Fibroblast of mammary gland (primary cell): ENCODE measurements around the gene SH3PXD2B.
A peak's percentile ranks its signal among the peaks of the same experiment; 100 is the strongest.

ENCODE experiments used
- DNase-seq: peaks from one replicate; pipeline ENCODE4 v3.0.0-alpha.2; 2010; ENCODE audit warnings: low read depth
- H3K4me3 ChIP-seq: 2 replicates; pipeline ENCODE4 v1.5.1; 2011; ENCODE audit warnings: low read depth, mild to moderate bottlenecking, low read length, moderate library complexity; ENCODE audit not compliant: control insufficient read depth
- CTCF ChIP-seq: conservative IDR thresholded peaks from 2 replicates; pipeline ENCODE4 v1.5.1; 2011; ENCODE audit warnings: low read depth, low read length, inconsistent platforms; ENCODE audit not compliant: control insufficient read depth, insufficient read depth

The SH3PXD2B gene

GRCh38 chr5:172315587-172316493 lies 138.5 kb downstream of the SH3PXD2B start:
- DNase-seq = no peak
- TF ChIP-seq CTCF = no peak
- H3K4me3 ChIP-seq = no peak overlapping the region

- DNase-seq = no peak
- no peak overlapping the region for H3K4me3 ChIP-seq
- TF ChIP-seq CTCF = no peak
These were observed 140.4 kb downstream of the SH3PXD2B start for GRCh38 chr5:172313915-172314314.

GRCh38 chr5:172312286-172312685 lies 142.0 kb downstream of the SH3PXD2B start:
- peak; percentile 39 for DNase-seq
- H3K4me3 ChIP-seq = no peak overlapping the region
- TF ChIP-seq CTCF = no peak

GRCh38 chr5:172311605-172312004 lies 142.7 kb downstream of the SH3PXD2B start:
- DNase-seq = peak; percentile 68

GRCh38 chr5:172311026-172311425 lies 143.3 kb downstream of the SH3PXD2B start:
- DNase-seq = no peak
- no peak for TF ChIP-seq CTCF
- H3K4me3 ChIP-seq = no peak overlapping the region

More at GRCh38 chr5:172311605-172312004, 142.7 kb downstream of the SH3PXD2B start:
- H3K4me3 ChIP-seq = no peak overlapping the region
- no peak for TF ChIP-seq CTCF

- TF ChIP-seq CTCF = no peak
- DNase-seq = no peak
- H3K4me3 ChIP-seq = no peak overlapping the region
These were observed 148.9 kb downstream of the SH3PXD2B start for GRCh38 chr5:172305380-172305779.
